Fibroblast of mammary gland (primary cell): ENCODE results near the gene PSORS1C1.

Experiments used
- DNase-seq: peaks from one replicate; pipeline ENCODE4 v3.0.0-alpha.2; 2010; ENCODE audit warnings: low read depth
- H3K4me3 ChIP-seq: 2 replicates; pipeline ENCODE4 v1.5.1; 2011; ENCODE audit warnings: low read depth, mild to moderate bottlenecking, low read length, moderate library complexity; ENCODE audit not compliant: control insufficient read depth
- TF ChIP-seq, protein P1 (sequence below): conservative IDR thresholded peaks from 2 replicates; pipeline ENCODE4 v1.5.1; 2011; ENCODE audit warnings: low read depth, low read length, inconsistent platforms; ENCODE audit not compliant: control insufficient read depth, insufficient read depth

PSORS1C1 gene

DNA sequence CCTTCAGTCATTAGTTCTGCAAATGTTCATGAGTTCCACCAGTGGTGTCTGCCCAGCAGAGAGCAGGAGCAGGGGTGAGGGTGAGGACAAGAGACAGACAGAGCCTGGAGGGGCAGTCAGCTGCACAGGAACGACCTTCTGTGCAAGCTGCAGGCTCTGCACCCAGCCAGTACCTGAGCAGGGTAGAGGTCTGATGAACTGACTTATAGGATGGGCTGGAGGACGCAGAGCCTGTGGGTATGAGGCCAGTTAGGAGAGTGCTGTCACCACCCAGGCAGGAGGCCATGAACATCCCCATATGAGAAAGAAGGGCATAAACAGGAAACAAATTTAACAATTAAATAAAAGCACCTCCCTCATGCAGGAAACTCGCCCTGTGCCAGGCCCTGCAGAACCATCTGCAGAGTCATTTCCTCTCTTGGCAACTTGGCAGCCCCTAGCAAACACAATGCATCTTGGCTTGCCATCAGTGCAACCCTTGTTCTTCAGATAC, 20.2 kb upstream of the PSORS1C1 start:
- no peak for DNase-seq
- H3K4me3 ChIP-seq = no peak overlapping the region
- TF ChIP-seq, protein P1, sequence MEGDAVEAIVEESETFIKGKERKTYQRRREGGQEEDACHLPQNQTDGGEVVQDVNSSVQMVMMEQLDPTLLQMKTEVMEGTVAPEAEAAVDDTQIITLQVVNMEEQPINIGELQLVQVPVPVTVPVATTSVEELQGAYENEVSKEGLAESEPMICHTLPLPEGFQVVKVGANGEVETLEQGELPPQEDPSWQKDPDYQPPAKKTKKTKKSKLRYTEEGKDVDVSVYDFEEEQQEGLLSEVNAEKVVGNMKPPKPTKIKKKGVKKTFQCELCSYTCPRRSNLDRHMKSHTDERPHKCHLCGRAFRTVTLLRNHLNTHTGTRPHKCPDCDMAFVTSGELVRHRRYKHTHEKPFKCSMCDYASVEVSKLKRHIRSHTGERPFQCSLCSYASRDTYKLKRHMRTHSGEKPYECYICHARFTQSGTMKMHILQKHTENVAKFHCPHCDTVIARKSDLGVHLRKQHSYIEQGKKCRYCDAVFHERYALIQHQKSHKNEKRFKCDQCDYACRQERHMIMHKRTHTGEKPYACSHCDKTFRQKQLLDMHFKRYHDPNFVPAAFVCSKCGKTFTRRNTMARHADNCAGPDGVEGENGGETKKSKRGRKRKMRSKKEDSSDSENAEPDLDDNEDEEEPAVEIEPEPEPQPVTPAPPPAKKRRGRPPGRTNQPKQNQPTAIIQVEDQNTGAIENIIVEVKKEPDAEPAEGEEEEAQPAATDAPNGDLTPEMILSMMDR = no peak

DNA sequence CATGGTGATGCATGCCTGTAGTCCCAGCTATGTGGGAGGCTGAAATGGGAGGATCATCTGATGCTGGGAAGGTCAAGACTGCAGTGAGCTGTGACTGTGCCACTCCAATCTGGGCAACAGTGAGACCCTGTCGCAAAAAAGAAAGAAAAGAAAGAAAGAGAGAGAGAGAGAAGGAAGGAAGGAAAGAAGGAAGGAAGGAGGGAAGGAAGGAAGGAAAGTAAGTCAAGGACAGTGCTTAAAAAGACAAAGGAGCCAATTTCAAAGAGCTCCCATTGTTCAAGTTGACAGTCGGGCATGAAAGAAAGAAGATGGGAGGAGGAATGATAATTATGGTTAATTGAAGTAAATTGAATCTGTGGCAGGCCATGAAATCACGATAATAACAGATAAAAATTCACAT, 18.4 kb upstream of the PSORS1C1 start:
- no peak for DNase-seq
- TF ChIP-seq, protein P1 = no peak
- no peak overlapping the region for H3K4me3 ChIP-seq

DNA sequence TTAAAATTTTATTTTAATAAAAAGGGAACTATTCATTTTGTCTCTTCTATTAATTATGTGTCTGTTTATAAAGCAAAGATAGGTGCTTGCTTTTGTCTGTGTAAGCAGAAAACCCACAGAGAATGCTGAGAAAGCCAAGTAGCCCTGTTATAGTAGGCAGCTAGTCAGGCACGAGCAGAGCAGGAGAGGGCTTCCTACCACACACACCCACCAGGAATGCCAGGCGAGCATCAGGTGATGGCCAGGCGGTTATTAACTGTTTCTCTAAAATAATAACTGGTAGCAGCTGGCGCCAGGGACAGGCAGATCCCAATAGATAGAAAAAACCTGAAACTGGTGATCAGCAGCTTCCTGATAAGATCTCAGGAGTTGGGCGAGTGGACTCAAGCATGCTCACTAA, 17.9 kb upstream of the PSORS1C1 start:
- no peak for DNase-seq
- no peak overlapping the region for H3K4me3 ChIP-seq
- TF ChIP-seq, protein P1 = no peak

DNA sequence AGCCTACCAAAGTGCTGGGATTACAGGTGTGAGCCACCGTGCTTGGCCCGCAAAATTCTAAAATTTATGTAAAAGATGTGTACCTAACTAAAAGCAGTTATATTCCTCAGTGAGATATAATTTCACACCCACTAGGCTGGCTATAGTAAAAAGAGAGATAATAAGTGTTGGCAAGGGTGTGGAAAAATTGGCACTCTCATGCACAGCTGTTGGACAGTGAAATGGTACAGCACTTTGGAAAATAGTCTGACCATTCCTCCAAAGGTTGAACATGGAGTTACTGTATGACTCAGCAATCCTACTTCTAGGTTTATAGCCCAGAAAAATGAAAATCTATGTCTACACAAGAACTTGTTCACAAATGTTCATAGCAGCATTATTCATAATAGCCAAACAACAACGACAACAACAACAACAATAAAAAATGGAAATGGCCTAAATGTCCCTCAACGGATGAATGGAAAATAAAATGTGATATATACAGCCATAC, 16.1 kb upstream of the PSORS1C1 start:
- TF ChIP-seq, protein P1 = no peak
- DNase-seq = no peak
- H3K4me3 ChIP-seq = no peak overlapping the region

DNA sequence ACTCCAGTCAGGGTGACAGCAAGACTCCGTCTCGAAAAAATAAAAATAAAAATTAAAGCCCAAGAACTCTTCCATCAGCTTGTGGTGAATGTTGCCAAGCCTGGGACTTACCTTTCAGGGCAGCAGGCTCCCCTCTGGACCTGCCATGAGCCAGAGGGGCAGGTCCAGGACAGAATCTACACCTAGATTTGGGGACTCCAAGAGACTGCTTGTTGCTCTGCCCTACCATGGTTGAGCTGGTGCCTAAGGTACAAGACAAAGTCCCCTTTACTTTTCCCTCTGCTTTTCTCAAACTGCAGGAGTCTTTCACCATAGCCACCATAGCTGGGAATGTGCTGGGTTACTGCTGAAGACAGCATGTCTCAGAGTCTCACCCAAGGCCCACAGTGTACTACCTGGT, 11.5 kb upstream of the PSORS1C1 start:
- H3K4me3 ChIP-seq = no peak overlapping the region
- no peak for DNase-seq
- TF ChIP-seq, protein P1 = no peak

DNA sequence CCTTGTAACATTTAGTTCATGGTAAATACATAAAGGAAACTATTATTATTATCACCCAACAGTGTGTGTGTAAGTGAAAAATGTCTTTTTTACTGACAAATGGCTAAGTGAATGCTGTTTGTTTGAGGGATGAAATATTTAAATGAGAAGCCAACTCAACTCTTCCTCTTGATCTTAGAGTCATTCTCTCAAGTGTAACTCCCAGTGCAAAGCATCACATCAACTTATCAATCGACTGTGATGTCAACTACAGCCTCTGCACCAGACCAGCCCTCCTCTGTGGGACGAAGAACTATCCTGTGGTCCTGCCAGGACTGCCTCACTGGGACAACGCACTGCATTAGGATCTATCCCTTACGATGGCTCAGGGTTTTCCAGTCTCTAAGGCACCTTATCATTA, 7.5 kb upstream of the PSORS1C1 start:
- TF ChIP-seq, protein P1 = no peak
- no peak overlapping the region for H3K4me3 ChIP-seq
- no peak for DNase-seq
